ENCODE measurements around the gene PRKCE.

PRKCE gene

DNA sequence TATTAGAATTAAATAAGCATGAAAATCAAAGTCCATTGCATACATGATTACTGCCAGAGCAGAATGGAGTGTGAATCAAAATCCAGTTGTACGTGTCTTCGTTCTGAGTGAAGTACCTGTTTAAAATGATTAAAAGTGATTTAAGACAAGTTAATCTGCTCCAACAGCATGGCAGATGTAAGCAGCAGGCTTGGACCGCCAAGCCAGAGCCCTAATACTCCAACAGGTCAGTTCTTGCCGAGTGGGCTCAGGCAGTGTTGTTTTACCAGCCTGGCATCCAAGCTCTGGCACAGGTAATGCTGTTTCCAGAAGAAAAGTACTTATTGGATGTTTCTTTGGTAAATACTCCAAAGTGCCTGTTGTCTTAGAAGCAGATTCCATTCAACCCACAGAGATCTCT is 474.3 kb downstream of the PRKCE start:
- DNase-seq (ENCODE audit: extremely low read depth in 1 of 2, low read depth in 1 of 2), result no peak

DNA sequence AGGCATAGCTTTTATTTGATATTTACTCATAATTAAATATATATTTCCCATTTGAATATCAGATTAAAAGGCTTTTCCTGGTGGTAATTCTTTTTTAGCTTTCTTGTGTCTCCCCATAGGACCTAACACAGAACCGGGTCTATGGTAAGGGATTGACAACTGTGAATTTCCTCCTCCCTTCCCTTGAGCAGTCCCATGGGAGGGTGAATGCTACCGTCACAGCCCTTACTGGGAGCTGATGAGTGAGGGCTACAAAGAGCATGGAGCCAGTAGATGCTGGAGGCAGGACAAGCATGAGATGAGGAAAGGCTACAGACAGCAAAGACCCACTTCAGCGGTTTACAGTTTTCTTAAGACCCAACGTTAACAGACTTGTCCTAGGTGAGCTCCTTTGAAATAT is 475.1 kb downstream of the PRKCE start:
- no peak for DNase-seq (ENCODE audit: extremely low read depth in 1 of 2, low read depth in 1 of 2)

DNA sequence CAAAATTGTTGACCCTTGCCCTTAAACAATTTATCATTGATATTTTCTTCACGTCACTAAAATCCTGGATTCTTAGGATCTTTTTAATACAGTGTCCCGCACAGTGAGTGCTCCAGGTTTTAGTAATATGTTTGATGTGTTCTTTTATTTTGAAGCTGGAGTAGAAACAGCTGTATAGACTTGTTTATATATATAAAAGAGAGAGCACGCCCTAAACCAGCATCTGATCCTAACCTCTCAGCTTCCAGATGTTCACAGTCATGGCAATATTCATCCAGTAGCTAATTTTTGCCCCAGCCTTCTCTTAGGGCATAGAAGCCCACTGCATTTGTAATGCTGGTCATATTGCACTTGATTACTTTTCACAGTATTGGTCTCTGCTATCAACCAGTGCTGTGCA is 475.7 kb downstream of the PRKCE start:
- no peak for DNase-seq (ENCODE audit: extremely low read depth in 1 of 2, low read depth in 1 of 2)

DNA sequence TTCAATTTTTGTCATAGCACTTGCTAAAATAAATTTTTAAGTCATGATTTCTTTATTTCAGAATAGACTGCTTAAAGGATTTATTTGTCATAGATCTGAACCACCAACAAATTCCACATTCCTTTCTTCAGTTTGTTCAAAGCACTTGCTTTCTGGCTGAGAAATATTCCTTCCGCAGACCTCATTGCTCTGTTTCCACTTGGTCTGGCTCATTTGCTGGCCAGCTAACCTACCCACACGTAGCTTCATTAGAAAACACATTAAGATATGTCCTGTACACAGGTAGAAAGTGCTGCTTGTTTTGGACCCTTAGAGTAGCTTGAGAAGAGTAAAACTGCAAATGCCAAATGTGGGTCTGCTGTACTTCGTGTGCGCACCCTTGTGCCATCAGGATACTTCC is 479.0 kb downstream of the PRKCE start:
- no peak for DNase-seq (ENCODE audit: extremely low read depth in 1 of 2, low read depth in 1 of 2)

DNA sequence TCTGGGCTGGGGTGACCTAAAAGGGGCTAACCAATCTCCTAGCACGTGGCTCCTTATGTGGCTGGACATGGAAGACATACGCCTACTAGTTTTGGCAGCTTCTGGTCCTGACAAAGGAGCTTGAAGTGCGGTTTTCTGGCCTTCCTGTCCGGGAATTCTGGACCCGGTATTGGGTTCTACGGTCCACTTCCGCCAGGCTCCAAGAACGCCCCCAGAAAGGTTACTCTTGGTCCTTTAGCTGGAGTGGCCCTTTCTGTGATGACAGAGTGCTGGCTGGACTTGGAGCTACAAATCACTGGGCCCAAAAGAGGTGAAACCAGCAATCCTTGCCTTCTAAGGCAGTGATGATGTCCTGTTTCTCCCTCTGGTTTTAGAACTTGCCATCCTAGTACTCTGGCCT is 481.5 kb downstream of the PRKCE start:
- no peak for DNase-seq (ENCODE audit: extremely low read depth in 1 of 2, low read depth in 1 of 2)

DNA sequence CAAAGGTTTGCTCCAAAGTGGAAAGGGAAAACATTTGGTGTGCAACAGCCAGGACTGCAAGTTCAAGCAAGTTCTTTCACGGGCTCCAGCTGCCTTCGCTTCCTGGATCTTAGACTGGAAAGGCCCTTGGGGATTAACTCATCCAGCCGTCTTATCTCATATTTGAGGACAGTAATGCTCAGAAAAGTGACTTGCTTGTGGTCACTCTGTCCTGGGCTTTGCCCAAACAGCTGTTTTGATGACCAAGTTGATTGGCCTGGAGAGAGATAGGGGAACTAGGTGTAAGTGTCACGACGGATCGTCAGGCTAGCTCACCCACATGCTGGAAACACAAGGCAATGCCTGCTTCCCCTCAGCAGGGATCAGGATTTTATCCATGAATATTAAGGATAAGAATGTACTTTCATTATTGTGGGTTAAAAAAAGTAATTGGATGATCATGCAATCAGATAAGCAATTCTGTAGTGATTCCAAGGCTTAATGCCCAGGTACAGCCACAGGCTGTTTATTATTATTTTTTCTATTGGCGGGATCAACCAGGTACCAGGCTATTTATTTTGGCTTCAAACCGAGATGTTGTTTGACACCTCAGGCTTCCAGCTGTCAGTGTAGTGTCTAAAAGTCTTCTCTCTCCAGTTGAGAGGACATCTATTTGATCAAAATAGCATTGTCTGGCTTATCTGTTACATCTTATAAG is 483.2 kb downstream of the PRKCE start:
- DNase-seq (ENCODE audit: extremely low read depth in 1 of 2, low read depth in 1 of 2), result no peak

DNA sequence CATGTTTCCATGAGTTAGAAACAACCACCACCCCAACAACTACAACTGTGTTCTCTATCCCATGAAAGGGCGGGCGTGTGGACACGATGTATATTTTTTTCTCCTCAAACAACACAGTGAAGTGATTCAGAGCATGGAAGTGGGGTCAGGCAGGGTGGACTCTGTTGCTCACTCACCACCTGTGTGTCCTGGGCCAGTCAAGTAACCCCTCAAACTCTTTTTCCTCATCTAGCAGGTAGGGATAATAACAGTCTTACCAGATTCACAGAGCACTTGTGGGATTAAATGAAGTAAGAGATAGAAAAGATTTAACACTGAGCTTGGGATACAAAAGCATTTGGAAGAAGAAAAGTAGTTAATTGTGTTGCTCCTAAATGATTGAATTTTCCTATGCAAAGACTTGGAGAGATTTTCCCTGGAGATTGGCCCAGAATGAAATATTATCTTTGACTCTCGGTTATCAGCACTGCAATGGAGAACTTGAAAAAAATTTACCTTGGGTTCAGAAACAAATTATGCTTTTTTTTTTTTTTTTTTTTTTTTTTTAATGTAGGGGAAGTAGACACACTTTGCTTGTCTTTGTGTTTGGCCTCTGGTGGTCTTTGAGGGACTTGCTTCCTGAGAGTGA is 483.9 kb downstream of the PRKCE start:
- no peak for DNase-seq (ENCODE audit: extremely low read depth in 1 of 2, low read depth in 1 of 2)

DNA sequence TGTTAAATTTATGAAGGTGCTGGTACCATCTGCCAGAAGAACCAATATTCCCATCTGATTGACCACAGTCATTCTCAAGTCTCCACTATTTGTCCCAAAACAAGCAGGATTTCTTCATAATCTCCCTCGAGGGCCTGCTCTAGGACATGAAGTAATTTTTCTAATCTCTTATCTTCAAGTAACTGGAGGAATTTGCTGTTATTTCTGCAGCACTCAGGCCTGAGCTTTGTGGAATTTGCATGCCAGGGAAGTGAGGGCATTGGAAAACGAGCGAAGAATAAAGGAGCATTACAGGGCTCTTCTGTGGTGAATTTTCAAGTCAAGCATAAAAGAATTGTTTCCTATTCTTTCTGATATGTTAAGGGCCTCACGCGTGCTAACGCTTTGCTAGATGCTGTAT is 484.5 kb downstream of the PRKCE start:
- DNase-seq (ENCODE audit: extremely low read depth in 1 of 2, low read depth in 1 of 2), result no peak

DNA sequence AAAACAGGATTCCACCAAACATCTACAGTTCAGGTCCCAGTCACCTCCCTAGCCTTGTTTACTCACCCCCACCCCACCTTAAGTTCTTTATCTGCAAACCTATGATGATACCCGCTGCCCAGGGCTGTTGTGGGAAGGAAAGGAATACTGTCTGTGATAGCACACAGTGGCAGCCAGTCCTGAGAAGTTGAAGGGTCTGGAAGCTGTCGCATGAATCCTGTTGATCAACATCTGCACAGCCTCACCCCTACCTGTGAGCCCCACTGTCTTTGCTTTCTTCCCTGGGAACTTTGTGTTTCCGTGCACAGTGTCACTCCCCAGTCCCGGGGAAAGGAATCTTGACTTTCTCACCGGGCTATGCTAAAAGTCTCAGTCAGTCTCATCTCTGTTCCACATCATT is 485.0 kb downstream of the PRKCE start:
- no peak for DNase-seq (ENCODE audit: extremely low read depth in 1 of 2, low read depth in 1 of 2)

DNA sequence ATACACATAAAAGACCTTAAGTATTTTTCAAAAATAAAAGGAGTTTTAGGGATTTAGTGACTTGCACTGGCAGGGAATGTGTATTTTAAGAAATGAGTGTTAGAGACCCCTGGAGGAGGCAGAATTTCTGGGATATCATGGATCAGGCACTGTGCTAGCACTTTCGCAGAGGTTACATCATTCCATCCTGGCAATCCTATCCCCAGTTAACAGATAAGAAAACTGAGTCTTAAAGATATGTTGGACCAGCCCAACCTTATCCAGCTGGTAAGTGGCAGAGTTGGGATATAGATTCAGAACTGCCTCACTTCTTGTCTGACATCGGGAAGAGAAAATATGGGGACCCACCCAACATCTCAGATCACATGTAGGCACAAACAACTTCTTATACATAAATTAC is 485.5 kb downstream of the PRKCE start:
- no peak for DNase-seq (ENCODE audit: extremely low read depth in 1 of 2, low read depth in 1 of 2)

DNA sequence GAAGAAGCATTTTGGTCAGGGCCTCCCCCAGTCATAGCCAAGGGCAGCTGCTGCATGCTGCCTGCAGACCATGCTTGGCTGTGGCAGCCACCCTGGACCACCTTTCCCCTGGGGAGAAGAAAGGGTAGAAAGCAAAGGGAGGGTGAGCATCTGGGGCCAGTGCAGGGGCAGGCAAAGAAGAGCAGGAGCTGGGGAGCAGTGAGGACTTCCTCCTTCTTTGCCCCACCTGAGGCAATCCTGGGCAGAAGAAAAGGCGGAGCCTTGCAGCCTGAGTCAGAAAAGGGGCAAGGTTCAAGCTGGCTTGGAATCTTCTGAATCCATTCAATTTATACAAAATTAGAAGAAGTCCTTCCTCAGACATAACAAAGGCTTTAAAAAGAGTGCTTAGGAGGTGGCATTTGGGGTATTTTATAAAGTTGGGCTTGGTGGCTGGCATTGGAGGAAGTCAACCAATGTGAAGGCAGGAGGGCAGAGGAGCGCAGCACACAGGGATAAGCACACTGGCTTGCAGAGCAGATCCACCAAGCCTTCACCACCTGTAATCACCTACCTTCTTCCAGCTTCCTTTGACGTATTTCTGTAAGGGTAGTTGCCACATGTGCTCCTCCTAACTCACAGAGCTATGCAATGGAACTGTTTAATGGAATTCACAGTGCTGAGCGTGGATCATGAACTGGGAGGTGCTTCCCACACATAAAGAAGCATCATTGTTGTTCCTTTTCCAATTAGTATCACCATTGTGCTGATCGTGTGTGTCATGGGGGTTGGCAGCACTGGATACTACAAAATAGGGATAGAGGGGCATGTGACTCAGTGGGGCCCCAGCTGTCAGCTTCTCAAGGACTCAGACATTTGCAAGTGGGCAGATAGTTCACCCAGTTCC is 491.3 kb downstream of the PRKCE start:
- DNase-seq (ENCODE audit: extremely low read depth in 1 of 2, low read depth in 1 of 2), result no peak

DNA sequence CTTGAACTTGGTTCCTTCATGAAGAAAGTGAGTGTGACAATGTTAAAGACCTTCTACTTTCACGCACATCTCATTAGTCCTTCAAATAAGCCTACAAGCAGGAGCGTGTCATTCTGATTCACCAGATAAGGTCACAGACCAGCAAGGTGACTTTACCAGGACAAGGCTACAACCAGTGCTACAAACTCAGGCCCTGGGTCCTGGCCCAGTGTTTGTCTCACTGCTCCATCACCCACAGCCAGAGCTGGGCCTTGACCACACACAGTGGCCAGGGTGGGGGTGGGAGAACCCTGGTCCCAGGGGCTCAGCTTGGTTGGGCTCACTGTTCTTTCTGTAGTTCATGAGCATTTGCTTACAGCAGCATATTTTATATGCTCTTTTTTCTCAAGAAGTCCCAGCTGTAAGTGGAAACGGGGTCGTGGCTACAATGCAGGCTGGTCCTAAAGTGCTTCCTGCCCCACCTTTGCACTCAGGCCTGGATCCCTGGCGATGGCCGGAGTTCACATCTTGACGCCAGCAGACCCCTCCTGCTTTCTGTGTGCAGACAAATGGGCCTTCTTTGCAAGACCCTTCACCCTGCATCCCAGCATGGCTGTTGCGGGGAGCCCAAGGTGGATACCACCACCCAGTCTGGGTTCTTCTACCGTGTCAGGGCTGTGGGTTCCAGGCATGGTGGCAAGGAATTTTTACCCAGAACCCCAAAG is 492.1 kb downstream of the PRKCE start:
- no peak for DNase-seq (ENCODE audit: extremely low read depth in 1 of 2, low read depth in 1 of 2)

DNA sequence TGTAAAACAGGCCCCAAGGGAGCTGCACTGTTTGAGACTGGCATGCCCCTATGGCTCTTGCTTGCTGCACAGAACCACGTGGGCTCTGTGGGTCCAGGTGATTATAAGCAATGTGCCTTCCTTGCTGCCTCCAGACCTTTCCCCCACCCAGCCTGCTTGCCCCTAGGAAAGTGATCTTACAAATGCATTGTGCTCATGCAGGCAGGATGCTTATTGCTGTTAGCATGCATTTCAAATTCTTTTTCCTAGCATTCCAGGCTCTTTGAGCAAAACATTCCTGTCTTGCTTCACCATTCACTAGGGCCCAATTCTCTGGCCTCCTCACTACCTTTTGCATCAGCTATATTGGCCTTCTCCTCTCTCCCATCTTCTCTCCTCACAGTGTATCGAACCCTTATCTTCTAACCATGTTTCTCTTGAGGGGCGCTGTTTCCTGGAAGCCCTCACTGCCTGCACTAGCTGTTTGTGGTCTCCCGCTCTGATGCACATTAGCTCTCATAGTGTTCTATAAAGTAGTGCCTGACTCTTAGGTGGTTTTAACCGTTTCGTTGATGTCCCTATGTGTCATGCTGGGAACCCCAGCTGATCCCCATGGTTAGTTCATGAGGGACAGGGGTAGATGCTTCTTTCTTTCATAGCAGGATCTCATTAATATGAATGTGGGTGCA is 492.8 kb downstream of the PRKCE start:
- no peak for DNase-seq (ENCODE audit: extremely low read depth in 1 of 2, low read depth in 1 of 2)

DNA sequence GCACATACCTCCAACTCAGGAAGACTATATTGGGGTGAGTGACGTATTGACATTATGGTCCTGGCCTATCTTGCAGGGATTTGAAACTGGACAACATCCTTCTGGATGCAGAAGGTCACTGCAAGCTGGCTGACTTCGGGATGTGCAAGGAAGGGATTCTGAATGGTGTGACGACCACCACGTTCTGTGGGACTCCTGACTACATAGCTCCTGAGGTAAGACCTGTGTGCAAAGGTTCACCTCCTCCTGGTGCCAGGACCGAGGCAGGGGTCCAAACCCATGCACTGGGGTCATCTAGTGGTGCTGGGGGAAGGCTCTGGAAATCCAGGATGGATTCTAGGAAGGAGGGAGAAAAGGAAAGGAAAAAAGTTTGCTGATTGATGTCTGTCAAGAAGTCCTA is 493.5 kb downstream of the PRKCE start:
- DNase-seq (ENCODE audit: extremely low read depth in 1 of 2, low read depth in 1 of 2), result no peak

DNA sequence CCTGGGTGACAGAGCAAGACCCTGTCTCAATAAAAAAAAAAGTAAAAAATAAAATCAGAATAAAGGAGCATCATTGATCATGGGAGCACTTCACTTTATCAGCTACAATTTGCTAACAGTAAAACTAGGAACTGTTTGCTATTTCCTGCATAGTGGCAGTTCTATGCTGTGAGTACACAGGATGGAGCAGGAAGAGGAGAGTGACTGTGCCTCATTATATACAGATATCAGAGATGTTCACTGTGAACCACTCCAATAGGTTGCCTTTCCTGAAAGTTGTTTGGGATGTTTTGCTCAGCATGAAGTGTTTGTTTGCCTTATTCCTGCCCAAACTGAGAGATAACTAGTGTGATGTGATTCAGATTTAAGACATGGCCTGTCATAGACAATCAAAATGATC is 494.4 kb downstream of the PRKCE start:
- no peak for DNase-seq (ENCODE audit: extremely low read depth in 1 of 2, low read depth in 1 of 2)

DNA sequence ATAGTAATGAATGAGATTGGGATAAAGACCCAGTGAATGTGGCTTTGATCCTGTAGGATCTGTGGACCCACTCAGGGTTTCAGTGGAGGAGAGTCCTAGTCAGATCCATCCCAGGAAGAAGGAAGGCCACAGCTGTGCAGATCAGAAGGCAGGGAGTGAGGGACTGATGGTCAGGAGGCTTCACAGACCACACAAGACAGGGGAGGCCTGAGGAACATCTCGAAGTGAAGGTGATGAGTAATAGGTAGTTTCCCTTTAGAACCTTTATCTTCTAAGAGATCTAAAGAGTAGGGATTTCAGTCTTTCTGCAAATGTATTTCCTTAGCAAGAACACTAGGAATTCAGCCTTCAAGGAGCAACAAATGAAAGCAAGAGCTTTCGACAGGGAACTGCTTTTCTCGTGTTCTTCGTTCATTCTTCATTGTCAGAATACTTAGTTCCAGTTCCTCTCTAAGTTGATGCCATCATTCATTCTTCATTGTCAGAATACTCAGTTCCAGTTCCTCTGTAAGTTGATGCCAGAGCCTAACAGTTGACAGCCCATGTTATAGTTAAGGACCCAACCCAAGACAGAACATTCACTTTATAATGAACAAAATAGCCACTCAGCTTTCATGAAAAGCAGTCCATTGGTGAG is 495.5 kb downstream of the PRKCE start:
- no peak for DNase-seq (ENCODE audit: extremely low read depth in 1 of 2, low read depth in 1 of 2)

DNA sequence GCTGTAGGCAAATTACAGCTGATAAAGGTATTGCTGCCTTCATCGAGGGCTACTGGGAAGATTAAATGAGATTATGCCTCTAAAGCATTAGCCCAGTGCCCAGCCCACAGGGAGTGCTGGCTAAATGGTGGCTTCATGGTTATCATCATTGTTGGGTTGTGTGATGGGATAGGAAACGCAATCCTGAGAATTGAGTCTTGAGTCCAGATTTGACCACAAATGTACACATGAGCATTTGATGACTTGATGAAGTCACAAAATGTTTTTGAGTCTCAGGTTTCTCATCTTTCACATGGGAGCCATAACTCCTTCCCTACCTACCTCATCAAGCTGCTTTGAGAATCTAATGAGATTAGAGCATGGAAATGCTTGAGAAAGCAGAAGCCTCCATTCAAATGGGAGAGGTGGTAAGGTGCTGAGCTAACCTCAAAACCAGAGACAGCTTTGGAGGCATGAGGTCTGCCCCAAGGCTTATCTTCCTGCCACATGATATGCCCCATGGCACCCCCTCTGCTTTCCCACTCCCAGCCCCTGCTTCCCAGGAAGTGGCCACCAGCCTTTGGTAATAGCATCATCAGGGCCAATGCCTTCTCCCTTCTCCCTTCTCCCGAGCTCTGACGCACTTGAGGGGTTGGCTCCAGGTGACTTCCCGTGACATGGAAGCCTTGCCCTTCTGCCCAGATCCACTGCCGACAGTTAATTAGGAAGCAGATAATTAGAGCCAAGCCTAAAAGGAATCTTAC is 496.3 kb downstream of the PRKCE start:
- DNase-seq (ENCODE audit: extremely low read depth in 1 of 2, low read depth in 1 of 2), result no peak

DNA sequence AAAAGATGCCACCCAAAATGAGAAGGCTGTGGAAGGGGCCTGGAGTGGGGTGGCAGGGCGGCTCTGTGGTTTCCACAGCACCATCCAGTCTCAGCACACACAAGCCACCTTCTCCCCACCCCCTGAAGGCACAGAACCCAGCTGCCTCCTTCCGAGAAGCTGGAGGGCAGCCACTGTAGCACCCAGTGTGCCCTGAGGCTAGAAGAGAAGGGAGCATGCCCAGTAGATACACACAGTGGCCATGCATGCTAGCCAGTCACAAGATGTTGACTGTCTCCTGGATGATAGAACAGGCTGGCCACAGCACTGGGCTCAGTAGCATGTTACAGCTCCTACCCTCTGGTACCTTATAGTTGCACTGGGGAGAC is 496.9 kb downstream of the PRKCE start:
- DNase-seq (ENCODE audit: extremely low read depth in 1 of 2, low read depth in 1 of 2), result no peak

DNA sequence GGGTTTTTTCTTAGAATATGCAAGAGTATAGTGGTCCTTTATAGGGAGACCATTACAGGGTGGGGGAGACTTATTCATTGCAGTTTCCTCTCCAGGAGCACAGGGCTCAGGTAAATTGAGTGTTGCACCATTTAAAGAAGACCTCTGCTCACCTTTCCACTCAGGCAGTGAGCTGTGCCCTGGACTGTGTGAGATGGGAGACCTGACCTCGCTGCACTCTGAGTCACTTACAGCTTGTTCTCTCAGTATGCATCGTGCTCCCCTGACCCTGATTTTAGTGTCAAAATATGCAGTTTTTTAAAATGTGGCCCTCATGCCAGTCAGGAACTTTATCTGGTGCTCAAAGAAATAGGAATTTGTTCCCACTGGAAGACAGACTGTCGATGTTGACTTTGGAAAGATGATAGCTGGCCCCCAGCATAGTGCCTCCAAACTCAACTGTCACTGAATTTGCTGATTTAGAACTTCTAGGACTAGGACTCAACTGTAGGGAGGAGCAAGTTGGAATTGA is 499.0 kb downstream of the PRKCE start:
- DNase-seq (ENCODE audit: extremely low read depth in 1 of 2, low read depth in 1 of 2), result no peak

DNA sequence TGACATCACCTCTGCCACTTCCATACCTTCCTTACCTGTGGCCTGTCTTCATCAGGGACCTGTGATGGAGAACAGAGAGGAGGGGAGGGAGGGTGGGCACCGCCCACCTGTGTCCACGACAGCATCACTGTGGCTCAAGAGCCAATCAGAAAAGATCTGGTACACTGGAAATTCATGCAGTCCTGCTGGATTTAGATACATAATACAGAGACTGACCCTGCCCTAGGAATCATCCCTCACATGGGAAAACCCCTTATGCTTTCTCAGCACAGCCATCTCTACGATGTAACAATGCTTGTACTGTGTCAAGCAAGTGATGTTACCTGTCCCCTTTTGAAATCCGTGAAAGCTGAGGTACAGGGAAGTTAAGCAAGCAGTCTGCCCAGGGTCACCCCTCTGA is 500.1 kb downstream of the PRKCE start:
- no peak for DNase-seq (ENCODE audit: extremely low read depth in 1 of 2, low read depth in 1 of 2)
